ENCODE data around the gene TIGD3.

Gene TIGD3

GRCh38 chr11:65390996-65391395 lies 36.4 kb downstream of the TIGD3 start:
- DNase-seq, result no peak

DNA sequence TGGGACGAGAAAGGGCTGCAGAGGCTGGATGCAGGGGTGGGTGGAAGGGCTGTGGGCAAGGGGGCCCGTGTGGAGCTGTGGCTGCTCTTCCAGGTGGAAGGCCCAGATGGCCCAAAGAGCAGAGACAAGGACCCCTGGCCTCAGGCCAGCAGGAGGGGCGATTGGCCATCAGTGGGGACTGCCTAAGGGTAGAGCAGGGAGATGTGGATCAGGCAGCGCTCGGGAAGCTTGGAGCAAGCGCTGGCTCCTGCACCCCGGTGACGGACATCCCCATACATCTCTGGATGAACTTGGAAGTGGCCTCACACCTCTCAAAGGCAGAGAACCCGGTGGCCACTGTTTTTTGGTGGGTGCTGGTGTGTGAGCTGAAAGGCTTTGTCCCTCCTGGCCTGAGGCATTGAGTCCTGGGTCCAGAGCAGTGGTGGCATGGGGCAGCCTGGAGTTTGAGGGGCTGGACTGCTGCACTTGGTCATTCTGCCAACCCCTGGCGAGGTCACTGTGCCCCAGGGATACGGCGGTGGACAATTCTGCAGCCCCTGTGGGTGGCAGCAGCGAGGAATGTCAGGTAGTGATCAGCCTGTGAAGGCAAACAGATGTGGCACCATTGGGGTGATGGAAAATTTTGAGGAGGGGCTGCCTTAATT lies 37.8 kb downstream of the TIGD3 start:
- no peak for DNase-seq

DNA sequence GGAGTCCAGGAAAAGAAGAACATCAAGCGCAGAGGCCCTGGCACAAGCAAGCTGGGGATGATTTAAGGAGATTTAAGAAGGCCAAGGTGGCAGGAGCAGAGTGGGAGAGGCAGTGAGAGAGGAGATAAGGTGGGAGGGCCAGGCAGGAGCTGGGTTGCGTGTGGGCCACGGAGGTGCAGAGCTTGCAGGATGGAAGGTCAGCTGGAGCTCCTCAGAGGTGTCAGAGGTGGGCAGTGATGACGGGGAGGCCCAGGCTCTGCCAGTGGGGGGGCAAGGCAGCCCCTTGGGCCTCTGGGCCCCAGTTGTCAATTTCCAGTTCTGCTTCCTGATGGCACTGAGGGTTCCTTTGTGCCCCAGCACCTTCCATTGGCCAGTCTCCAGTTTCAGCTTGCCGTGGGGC lies 38.3 kb downstream of the TIGD3 start:
- no peak for DNase-seq

DNA sequence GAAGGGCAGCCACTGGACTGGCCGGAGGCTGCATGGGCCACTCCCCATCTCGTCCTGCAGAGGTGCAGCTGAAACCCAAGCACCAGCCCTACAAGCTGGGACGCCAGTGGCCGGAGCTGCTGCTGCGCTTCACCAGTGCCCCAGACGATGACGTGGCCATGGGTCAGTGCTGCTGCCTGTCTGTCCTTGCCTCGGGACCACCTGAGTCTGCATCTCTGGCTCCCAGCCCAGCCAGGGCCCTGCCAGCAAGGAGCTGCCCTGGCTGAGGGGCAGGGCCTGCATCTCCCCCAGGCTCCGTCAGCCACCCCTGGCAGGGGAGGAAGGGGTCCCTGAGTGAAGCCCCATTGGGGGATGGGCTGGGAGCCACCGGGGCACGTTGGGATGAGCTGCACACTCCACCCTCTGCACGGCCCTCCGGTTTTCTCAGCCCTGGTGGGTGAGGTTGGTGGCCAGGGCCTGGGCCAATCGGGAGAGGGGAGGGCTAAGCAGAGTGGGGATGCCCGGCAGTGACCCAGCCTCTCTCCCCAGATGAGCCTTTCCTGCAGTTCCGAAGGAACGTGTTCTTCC lies 39.0 kb downstream of the TIGD3 start:
- DNase-seq, result no peak

GRCh38 chr11:65394125-65394536 lies 39.6 kb downstream of the TIGD3 start:
- DNase-seq, result no peak

GRCh38 chr11:65395961-65396530 lies 41.5 kb downstream of the TIGD3 start:
- DNase-seq, result no peak

GRCh38 chr11:65396769-65397745 lies 42.5 kb downstream of the TIGD3 start:
- DNase-seq, result no peak

- DNase-seq, result no peak
Observed at GRCh38 chr11:65398362-65398910, 43.9 kb downstream of the TIGD3 start.

- no peak for DNase-seq
Observed at GRCh38 chr11:65399249-65399648, 44.7 kb downstream of the TIGD3 start.

GRCh38 chr11:65399845-65400244 lies 45.3 kb downstream of the TIGD3 start:
- no peak for DNase-seq

DNA sequence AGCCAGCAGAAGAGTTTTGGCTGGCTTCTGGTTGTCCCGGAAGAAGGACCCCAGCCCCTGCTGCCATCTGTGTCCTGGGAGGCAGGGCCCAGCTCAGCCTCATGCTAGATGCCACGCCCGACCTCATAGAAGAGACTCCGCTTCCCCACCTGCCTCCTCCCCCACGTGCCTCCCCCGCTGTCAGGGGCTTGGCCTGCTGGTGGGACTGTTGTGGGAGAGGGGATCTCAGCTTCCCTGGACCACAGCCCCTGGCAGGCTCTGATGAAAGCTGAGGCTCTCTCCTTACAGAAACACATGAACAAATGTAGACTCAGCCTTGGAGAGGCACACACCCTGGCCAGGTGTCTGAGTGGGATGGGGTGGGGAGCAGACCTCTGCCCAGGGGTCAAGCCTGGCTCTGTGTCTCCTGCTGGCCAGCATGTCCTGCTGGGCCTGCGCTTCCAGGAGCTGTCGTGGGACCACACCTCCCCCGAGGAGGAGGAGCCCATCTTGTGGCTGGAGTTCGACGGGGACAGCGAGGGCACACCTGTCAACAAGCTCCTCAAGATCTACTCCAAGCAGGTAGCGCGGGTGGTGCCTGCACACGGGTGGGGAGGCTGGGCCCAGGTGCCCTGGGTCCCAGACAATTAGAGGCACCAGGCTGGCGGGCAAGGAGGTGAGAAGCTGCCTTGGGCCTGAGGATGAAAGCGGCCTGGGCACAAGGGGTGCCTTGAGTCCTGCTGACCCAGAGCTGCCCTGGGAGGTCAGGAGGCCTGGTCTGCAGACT lies 45.9 kb downstream of the TIGD3 start:
- DNase-seq, result no peak

GRCh38 chr11:65401073-65401802 lies 46.7 kb downstream of the TIGD3 start:
- no peak for DNase-seq

GRCh38 chr11:65401803-65402248 lies 47.3 kb downstream of the TIGD3 start:
- no peak for DNase-seq

DNA sequence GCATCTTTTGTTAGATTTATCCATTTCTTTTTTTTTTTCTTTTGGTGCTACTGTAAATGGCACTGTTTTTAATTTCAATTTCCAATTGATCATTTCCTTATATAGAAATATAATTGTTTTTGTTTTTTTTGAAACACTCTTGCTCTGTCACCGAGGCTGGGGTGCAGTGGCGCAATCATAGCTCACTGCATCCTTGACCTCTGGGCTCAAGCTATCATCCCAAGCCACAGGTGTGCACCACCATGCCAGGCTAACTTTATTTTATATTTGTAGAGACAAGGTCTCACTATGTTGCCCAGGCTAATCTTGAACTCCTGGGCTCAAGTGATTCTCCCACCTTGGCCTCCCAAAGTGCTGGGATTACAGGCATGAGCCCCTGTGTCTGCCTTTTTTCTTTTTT lies 48.2 kb downstream of the TIGD3 start:
- no peak for DNase-seq

GRCh38 chr11:65403607-65404121 lies 49.1 kb downstream of the TIGD3 start:
- no peak for DNase-seq

GRCh38 chr11:65404210-65404609 lies 49.7 kb downstream of the TIGD3 start:
- DNase-seq, result peak in 2 of 3 experiments; percentile 30 to 53

- no peak for DNase-seq
Observed at GRCh38 chr11:65404638-65405339, 50.2 kb downstream of the TIGD3 start.
